Measurements from ENCODE around the gene XYLT2.

XYLT2 gene

GRCh38 chr17:50303596-50303995 is 42.3 kb upstream of the XYLT2 start:
- TF ChIP-seq CTCF (conservative IDR thresholded peaks at IDR 0.05) (no peak), ZFX (IDR thresholded peaks at IDR 0.05) (no peak)
- no peak overlapping the region for H3K27ac ChIP-seq

- no peak for TF ChIP-seq ZFX (IDR thresholded peaks at IDR 0.05)
- TF ChIP-seq CTCF (conservative IDR thresholded peaks at IDR 0.05): no peak
- 0 out of 2 replicates have a peak overlapping the region, but pooled peaks have one; percentile 10 for H3K27ac ChIP-seq
Measured at GRCh38 chr17:50304781-50305404, 41.0 kb upstream of the XYLT2 start.

GRCh38 chr17:50307654-50308053 is 38.3 kb upstream of the XYLT2 start:
- no peak overlapping the region for H3K27ac ChIP-seq
- no peak for TF ChIP-seq ZFX (IDR thresholded peaks at IDR 0.05)
- TF ChIP-seq CTCF (conservative IDR thresholded peaks at IDR 0.05): no peak

GRCh38 chr17:50308666-50309065 is 37.3 kb upstream of the XYLT2 start:
- TF ChIP-seq ZFX (IDR thresholded peaks at IDR 0.05) (no peak), CTCF (conservative IDR thresholded peaks at IDR 0.05) (no peak)
- H3K27ac ChIP-seq: no peak overlapping the region

GRCh38 chr17:50310455-50311111 is 35.3 kb upstream of the XYLT2 start:
- H3K27ac ChIP-seq: no peak overlapping the region

GRCh38 chr17:50311112-50311460 is 34.8 kb upstream of the XYLT2 start:
- H3K27ac ChIP-seq: no peak overlapping the region
- TF ChIP-seq CTCF (conservative IDR thresholded peaks at IDR 0.05): no peak
- no peak for TF ChIP-seq ZFX (IDR thresholded peaks at IDR 0.05)

More at GRCh38 chr17:50310455-50311111, 35.3 kb upstream of the XYLT2 start:
- no peak for TF ChIP-seq CTCF (conservative IDR thresholded peaks at IDR 0.05)
- TF ChIP-seq ZFX (IDR thresholded peaks at IDR 0.05): no peak

- TF ChIP-seq ZFX (IDR thresholded peaks at IDR 0.05): no peak
- no peak for TF ChIP-seq CTCF (conservative IDR thresholded peaks at IDR 0.05)
- H3K27ac ChIP-seq: no peak overlapping the region
Measured at GRCh38 chr17:50311483-50311882, 34.4 kb upstream of the XYLT2 start.

All from C4-2B (cell line).